HCEC 1CT (cell line): ENCODE results near the gene TTC39B.
A peak's percentile ranks its signal among the peaks of the same experiment; 100 is the strongest.

Experiments used
- DNase-seq: peaks from one replicate; pipeline ENCODE4 v3.0.0-alpha.2; 2017

TTC39B gene

DNA sequence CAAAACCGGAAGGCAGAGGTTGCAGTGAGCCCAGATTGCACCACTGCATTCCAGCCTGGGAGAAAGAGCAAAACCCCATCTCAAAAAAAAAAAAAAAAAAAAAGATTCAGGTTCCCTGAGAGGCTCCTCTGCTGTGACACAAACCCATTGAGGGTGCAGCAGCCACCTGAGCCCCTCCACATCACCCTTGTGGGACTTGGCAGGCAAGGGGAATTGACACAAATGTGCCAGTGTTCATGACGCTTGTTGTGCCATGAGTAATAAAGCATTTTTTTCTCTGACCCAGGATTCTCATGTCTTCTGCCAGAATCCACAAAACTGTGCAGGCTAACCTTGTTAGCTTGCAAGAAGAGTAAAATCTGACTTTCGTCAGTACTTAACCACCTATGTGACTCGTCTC, 149.6 kb downstream of the TTC39B start:
- peak; percentile 39 for DNase-seq

DNA sequence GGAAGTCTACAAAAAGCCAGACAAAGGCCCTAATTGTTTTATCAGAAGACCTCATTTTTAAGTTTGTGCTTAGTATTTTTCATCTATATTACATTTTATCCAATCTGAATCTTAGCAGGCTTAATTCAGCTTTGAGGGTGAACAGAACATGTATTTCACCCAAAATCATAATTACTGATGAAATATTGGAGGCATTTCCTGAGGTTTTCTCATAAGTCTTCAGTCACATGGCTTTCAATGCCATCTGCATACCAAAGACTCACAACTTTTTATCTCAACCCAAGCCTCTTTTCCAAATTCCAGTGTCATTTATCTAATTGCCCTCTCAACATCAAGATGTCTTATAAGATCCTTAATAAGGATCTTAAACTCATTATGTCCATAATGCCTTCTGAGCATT, 150.8 kb downstream of the TTC39B start:
- DNase-seq: no peak

DNA sequence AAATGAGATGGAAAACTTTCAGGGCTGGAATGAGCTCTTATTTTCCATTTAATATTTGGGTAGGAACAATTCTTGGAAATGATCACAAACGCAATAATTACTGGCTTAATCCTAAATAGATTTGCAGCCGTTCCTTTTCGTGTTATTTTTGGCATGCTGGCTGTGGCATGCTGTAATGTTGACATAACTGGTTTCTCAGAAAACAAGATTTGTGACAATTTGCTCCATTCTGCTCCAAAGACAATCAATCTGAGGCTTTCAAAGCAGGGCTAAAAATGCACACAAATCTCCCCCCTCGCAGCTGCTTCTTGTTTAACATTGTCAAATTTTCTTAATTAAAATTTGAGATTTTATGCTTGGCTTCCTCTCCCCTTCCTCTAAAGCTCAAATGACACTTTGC, 151.2 kb downstream of the TTC39B start:
- DNase-seq: no peak

DNA sequence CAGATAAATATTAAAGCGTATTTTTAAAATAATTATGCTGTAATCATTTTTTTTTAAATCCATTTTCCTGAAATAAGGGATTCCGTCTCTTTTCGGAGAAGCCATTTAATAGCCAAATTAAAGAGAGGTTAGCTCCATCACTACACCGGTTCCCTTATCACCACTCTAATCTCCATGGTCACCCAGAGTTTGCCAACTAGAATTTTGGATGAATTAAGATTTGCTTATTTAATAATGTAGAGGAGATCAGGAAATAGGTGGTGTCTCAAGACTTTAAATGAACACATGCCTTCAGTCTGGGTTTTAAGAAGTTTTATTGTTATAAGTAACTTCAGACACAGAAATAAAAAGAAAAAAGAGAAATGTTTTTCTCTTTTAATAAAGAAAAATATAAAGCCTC, 151.7 kb downstream of the TTC39B start:
- no peak for DNase-seq

DNA sequence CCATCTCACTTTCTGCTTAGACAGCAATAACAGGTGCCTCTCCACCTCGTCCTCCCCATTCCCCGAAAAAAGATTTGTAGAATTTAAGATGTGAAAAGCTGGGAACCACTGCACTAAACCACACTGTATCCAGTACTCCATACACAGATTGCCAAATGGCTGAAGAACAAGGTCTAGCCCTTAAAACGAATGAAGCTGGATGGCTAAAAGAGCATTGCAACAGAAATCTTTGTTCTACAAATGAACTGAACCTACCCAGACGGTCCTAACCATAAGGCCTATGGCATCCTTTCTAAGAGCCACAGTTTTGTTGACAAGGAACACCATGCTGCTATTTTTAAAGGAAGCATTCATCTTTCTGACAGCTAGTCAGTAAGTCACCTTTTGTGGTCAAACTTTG, 152.3 kb downstream of the TTC39B start:
- no peak for DNase-seq

DNA sequence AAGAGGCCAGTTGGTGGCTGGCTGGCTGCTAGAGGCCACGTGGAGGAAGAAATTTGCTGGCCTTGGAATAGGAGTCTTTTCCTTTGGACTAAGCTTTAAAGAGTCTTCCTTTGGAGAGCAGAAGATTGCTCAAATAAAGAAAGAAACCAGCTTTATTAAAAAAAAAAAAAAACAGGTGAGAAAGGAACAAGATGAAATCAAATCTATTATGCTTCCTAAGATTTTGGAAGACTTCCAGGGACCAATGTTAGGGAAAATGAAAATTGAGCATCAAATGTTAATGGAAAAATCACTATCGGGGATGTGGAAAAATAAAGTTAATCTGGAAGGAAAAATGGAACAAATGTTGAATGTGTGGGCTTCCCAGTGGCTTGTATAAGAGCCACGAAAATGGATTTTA, 153.1 kb downstream of the TTC39B start:
- no peak for DNase-seq

DNA sequence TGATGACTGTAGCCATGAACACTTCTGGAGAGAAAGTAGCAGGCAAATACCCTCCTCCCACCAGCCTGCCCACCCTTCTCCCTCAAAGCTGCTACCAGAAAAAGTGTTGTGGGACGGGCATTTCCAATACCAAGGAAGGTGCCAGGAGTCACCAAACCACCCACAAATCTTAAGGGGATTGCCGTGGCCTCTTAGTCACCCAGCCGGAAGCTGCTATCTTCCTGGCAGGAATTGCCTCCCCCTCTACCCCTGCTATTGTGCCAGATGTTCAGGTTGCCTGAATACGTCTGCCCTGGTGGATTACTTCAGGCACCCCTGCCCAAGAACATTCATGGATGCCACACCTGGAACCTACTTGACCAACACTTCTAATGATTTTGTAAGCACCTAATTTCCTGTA, 156.1 kb downstream of the TTC39B start:
- DNase-seq: no peak

DNA sequence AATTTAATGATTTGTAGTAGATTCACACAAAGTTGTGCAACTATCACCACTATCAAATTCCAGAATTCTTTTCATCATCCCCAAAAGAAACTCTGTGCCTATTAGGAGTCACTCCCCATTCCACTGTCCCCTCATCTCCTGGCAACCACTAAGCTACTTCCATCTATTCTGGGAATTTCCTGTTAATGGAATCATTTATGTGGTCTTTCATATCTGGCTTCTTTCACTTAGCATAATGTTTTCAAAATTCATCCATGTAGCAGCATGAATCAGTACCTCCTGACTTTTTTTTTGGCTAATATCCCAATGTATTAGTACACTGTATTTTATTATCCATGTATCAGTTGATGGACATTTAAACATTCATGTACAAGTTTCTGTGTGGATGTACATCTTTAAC, 157.6 kb downstream of the TTC39B start:
- DNase-seq: peak; percentile 38

DNA sequence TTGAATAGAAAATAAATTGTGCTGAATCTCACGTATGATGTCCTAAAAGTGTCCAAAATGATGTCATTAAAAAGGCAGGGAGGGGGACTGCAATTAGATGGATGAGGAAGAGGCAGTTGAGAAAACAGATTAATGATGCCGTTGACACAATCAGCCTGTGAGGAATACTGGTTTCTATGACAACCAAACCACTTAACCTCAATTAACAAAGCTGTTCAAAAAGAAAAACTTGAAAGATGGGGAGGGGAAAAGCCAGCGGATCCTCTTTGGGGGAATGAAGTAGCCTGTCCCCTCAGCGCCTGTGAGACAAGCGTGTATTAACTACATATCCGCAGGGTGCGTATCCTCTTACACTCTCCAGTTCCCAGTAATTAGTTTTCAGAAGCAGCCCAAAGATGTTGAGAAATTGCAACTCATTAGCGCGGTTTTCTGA, 160.7 kb downstream of the TTC39B start:
- DNase-seq: no peak

DNA sequence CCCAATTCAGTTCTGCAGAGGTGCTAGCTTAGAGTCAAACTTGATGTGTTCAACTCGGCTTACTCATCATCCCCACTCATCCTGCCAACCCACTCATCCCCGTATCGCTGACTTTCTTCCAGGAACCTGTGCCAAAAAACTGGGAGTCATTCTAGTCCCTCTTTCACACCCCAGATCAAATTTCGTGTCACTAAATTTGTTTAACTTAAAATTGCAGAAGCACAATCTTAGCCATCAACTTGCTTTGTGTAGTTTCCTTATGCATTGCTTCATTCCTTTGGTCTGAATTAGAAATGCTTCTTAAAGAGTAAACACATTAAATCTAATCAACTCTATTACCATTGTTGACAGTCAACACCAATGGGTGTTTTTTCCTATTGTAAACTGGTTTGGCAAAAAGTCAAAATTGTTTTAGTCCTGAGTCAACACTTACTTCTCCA, 162.4 kb downstream of the TTC39B start:
- peak; percentile 58 for DNase-seq

DNA sequence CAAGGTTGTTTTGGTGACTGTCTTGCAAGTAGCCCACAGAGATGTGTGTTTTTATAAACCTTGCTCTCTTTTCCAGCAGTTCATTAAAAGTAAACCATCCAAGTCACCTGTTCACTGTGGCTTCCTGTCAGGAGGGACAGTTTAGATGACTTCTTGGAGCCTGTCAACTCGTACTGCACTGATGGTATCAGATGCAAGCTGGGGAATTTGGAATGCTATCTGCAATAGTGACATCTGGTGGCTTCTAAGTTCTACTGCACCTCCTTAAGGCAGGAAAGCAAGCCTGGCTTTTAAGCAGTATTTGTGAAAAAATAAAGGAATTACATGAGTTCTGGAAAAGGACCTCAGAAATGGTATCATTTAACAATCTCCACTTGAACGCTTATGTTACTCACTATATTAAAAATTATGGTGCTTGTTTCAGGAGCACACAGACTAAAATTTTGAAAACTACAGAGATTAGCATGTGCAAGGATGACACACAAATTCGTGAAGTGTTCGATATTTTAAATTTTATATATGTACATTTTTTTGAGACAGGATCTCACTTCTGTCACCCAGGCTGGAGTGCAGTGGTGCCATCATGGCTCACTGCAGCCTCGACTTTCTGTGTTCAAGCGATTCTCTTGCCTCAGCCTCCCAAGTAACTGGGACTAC, 164.0 kb downstream of the TTC39B start:
- DNase-seq: peak; percentile 49

DNA sequence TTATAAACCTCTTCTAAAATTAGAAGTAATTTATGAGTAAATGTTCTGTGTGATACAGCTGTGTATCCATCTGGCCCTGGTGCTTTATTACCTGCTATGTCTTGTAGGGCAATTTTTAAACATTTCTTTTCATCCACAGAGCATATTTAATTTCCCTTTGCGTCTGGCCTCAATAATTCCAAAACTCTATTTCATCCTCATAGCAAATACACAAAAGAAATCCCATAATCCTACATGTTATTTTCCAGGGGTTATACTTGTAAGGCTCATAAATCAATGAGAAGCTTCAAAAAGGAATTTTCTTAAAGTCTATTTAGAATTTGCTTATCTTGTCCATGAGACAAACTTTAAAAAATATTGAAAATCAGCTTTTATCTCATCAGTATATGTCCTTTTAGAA, 167.0 kb downstream of the TTC39B start:
- DNase-seq: no peak

DNA sequence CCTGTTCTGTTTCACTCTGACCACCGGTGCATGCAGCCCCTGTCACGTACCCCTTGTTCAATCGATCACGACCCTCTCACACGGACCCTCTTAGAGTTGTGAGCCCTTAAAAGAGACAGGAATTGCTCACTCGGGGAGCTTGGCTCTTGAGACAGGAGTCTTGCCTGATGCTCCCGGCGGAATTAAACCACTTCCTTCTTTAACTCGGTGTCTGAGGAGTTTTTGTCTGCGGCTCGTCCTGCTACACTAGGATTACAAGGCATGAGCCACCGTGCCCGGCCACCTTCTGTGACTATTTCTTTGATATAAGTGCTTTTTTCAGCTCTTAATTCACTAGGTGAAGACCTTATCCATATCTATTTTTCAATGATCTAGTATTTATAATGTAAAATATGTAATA, 167.5 kb downstream of the TTC39B start:
- DNase-seq: no peak

DNA sequence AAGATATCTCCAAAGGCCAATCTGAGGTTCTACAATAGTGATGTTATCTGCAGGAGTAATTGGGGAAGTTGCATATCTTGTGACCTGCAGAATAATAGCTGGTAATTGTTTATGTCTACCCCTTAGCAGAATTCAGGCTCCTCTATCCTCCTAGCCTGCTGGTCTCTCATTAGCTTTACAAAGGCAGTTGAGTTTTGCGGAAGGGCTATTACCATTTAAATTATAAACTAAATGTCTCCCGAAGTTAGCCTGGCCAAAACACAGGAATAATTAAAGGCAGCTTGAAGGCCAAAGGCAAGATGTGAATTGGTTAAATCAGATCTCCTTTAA, 168.7 kb downstream of the TTC39B start:
- DNase-seq: no peak

DNA sequence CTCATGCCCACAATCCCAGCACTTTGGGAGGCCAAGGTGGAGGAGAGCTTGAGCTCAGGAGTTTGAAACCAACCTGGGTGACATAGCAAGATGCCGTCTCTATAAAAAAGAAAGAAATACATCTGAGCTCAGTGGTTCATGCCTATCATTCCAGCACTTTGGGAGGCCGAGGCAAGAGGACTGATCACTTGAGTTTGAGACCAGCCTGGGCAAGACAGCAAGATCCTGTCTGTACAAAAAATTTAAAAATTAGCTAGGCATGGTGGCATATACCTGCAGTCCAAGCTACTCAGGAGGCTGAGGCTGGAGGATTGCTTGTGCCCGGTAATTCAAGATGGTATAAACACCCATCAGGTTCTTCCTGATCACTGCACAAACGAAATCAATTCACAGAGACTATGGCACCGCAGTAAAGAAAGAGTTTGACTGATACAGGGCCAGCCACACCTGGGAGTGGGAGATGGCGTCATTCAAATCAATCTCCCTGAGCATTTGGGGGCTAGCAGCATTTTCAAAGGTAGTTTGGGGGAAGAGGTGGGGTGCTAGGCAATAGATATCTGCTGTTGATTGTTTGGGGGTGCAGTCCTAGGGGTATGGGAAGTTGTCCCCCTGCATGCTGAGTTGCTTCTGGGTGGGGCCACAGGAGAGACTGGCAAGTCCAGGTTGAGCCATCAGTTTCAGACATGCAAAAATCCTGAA, 169.2 kb downstream of the TTC39B start:
- no peak for DNase-seq

DNA sequence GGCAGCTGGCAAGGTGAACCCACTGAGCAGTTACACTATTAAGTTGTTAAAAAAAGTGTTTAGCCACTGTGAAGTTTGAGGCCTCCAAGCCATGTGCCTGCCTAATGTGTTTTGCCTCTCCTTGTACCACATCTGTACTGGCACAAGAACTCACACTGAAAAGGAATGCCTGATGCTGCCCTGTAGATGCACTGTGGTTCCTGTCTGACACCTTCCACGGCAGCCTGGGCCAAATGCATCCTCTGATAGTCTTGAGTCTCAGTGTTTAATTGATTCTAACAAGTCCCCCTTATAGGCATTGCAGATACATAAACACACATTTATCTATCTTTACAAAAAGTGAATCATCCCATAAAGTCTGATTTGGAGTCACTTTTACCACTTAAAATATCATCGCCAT, 169.9 kb downstream of the TTC39B start:
- DNase-seq: no peak

DNA sequence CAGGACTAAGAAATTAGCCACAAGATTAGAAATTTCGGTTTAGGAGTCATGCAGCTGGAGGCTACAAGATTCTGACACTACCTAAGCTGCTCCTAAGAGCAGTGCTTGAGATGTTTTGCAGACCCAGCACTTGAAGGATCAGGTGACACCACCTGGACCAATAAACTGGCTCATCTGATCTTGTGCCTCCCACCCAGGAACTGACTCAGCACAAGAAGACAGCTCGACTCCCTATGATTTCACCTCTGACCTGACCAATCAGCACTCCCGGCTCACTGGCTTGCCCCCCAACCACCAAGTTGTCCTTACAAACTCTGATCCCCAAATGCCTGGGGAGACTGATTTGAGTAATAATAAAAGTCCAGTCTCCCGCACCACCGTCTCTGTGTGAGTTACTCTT, 170.4 kb downstream of the TTC39B start:
- no peak for DNase-seq

DNA sequence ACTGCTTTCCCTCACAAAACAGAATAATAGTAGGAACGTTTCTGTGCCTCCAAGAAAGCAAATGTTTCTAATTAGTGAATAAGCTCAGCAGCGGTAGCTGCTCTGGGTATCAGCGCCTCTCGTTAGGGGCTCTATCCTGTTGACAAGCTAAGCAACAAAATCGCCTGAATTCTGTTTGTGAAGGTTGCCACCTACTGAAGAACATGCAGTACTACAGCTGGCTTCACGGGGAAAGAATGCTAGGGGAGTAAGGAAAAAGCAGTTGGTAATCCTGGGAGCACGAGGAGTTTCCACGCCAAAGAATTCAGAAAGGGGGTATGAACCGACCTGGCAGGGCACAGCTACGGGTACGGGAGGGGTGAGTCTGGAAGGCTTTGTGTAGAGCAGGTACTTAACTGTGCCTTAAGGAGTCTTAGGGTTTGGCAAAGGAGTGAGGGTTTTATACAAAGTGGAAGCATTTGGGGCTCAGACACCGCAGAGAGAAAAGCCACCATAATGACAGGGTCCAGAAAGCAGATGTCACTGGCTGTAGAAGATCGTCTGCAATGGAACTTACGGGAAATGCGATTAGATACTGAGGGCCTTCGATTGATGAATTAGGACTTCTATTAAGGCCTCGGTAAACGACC, 171.7 kb downstream of the TTC39B start:
- DNase-seq: peak; percentile 76

DNA sequence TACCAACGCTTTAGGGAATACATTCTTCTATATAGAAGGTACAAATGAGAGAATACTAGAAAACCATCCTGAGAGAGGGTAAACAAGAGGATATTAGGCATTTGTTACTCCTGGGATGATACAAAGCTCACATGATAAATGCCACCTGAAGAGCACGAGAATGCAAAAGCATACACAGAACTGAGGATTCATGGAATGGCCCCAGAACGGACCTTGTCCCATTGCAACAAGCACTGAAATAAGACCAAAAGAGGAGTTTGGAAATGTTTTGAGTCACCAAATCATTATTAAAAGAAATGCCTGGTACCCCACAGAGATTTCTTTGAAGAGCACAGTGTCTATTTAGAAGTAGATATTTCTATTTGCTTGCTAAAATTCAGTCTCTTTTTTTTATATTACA, 173.5 kb downstream of the TTC39B start:
- no peak for DNase-seq

DNA sequence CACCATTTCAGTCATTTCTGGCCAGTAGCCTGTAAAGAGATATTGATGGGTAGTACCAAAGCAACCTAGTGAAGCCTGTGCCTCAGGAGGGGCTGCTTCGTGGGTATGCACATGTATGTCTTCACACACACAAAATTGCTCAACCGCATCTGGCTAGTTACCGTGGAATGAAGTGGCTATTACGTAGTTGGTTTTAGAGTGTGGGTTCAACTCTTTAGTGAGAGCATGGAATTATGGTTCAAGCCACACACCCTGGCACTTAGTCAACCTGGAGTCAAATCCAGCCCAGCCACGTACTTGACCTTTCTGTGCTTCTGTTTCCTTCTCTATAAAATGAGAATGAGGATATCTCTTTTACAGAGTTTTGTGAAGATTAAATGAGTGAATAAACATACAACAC, 174.9 kb downstream of the TTC39B start:
- DNase-seq: no peak

DNA sequence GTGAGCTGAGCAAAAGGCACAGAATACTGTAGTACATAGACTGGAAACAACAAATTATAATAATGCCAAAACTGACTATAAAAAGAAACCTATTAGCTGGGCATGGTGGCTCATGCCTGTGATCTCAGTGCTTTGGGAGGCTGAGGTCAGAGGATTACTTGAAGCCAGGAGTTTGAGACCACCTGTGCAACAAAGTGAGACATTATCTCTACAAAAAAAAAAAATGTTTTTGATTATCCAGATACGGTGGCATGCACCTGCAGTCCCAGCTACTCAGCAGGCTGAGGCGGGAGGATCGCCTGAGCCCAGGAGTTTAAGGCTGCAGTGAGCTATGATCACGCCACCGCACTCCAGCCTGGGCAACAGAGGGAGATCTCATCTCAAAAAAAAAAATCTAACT, 175.9 kb downstream of the TTC39B start:
- DNase-seq: no peak

DNA sequence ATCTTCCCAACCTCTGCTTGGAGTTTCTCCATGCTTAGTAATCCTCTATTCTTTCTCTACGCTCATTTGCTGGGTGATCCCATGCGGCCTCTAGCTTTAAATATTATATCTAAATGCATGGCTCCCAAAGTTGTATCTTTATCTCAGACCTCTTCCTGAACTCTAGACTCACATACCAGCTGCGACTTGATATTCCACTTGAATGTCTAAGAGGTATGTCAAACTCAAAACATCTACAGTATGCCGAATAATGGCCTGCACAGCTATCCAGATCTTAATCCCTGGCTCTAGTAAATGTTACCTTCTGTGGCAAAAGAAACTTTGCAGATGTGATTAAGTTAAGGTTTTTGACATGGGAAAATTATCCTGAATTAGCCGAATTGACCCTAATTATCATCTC, 179.2 kb downstream of the TTC39B start:
- DNase-seq: no peak

DNA sequence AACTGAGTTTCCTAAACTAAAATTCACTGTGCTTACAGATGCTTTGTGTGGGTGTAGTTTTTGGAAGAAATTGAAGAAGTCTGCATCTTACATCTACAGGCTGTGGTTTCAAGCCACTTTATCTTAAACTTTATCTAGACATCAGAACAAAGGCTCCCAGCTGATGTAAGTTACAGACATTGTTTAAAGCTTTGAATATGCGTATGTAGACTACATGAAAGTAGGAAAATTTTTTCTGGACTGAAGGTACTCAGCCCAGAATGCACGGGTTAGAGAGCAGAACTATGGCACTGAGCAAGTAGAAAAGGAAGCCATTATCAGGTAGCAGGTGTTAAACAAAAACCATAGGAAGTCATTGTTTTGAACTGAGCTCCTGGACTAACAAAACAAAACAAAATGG, 185.4 kb downstream of the TTC39B start:
- no peak for DNase-seq

DNA sequence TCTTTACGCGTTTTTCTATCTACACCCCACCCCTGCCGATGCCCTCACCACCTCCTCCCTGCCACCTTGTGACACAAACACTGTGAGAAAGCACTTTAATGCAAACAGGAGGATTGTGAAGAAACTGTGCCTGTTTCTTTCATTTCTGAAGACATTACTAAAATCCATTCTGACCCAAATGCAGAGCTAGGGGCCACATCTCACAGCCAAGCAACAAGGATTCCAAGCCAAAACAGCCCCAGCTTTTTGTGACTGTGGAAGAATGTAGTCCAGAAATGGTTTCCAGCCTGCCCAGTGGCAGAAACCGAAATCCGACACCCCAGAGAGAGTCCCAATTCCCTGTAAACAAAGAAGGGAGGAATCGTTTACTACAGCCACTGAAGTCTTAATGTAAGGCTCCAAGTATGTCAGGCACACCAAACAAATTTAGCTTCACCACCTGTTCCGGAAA, 190.9 kb downstream of the TTC39B start:
- DNase-seq: no peak

DNA sequence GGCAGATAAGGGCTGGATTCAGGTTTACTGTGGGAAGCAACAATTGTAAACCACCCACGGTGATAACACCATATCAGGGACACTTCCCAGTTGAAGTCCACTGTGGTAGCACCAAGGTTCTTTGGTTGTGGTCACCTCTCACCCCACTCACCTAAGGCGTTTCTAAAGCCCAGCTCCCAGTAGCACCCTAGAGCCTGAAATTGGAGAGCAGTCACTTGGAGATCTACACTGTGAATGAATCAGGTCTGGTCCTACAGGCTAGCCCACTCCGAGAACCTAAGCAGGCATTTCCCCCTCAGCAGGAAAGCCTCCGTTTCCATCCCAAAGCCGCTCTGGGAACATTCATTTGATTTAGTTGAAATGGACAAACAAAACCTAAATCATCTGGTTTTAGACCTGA, 191.3 kb downstream of the TTC39B start:
- DNase-seq: no peak
